ENCODE results near the gene DPF3. TPM values are rescaled to one million over a fixed set of nuclear protein-coding genes. Genes with fewer than 3 reads are reported as not detected.

The DPF3 gene
- polyA plus RNA-seq, 1 experiment = 15.8 TPM

DNA sequence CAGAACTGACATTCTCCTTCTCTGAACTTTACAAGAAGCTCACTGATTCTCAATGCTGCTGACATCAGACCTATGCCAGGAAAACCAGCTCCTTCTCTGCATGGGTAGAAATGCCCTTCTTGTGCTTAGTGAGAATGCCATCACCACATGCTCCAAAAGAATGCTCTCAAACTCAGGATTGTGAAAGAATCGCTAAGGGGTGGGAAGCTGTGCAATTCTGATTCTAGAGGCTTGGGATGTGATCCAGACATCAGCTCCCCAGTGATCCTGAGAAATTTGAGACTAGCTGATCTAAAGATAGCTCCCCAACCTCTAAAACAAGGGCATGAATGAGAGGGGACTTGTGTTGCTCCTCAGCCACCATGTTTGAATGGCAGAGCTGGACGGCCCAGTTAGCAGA lies 113.2 kb downstream of the DPF3 start:
- CTCF ChIA-PET = interaction anchor here (0.8 to 1.2 kb wide), 2 partner anchors 264 kb away, joined by 3 to 5 read pairs; no protein-coding TSS in a partner anchor
- POLR2A ChIA-PET = interaction anchor here (1.1 to 2.0 kb wide), 4 partner anchors 22 to 138 kb away, joined by 3 to 6 read pairs (median 4); partner anchors contain the start of gene DPF3
- TF ChIP-seq, protein P1, sequence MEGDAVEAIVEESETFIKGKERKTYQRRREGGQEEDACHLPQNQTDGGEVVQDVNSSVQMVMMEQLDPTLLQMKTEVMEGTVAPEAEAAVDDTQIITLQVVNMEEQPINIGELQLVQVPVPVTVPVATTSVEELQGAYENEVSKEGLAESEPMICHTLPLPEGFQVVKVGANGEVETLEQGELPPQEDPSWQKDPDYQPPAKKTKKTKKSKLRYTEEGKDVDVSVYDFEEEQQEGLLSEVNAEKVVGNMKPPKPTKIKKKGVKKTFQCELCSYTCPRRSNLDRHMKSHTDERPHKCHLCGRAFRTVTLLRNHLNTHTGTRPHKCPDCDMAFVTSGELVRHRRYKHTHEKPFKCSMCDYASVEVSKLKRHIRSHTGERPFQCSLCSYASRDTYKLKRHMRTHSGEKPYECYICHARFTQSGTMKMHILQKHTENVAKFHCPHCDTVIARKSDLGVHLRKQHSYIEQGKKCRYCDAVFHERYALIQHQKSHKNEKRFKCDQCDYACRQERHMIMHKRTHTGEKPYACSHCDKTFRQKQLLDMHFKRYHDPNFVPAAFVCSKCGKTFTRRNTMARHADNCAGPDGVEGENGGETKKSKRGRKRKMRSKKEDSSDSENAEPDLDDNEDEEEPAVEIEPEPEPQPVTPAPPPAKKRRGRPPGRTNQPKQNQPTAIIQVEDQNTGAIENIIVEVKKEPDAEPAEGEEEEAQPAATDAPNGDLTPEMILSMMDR (IDR thresholded peaks at IDR 0.05; ENCODE audit: low read depth, low read length) = no peak
- DNase-seq (ENCODE audit: low read depth, low spot score) = no peak
- H3K27ac ChIP-seq (ENCODE audit: low read depth, low read length) = peak overlapping the region; percentile 82
- no peak overlapping the region for H3K4me3 ChIP-seq (ENCODE audit: low read depth, low read length)
- H3K9me3 ChIP-seq (ENCODE audit: control insufficient read depth, insufficient read depth, low read length) = peaks cover 8% of the 10 kb centered on the region; the same call in 1 of the 2 replicates
- no peaks in the 10 kb centered on the region for H3K27me3 ChIP-seq (ENCODE audit: control insufficient read depth, insufficient read depth, low read length)

DNA sequence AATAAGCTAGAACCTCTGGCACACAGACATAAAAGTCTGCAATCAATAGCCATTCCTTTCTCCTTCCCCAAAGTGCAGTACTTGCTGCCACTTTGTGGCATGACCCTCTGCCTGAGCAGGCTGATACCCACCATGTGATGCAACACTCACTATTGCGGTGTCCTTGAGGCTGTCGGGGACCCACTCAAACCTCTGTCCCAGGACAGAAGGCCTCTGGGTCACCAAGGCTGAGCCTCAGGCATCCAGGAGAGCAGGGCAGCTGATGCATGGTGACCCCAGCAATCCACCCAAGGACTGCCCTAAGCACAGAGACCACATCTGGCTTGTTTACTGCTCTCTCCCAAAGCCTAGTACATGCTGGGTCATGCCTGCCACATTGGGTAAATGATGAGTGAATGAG lies 114.2 kb downstream of the DPF3 start:
- DNase-seq (ENCODE audit: low read depth, low spot score) = no peak
- no peak overlapping the region for H3K4me3 ChIP-seq (ENCODE audit: low read depth, low read length)
- TF ChIP-seq, protein P1 (IDR thresholded peaks at IDR 0.05; ENCODE audit: low read depth, low read length) = no peak
- CTCF ChIA-PET = no interaction called here
- POLR2A ChIA-PET = interaction anchor here (0.6 to 1.1 kb wide), 2 partner anchors 114 to 1479 kb away, joined by 3 to 4 read pairs; partner anchors contain the start of gene DPF3
- no peak overlapping the region for H3K27ac ChIP-seq (ENCODE audit: low read depth, low read length)
- H3K27me3 ChIP-seq (ENCODE audit: control insufficient read depth, insufficient read depth, low read length) = no peaks in the 10 kb centered on the region
- peaks cover 8% of the 10 kb centered on the region; the same call in 1 of the 2 replicates for H3K9me3 ChIP-seq (ENCODE audit: control insufficient read depth, insufficient read depth, low read length)

DNA sequence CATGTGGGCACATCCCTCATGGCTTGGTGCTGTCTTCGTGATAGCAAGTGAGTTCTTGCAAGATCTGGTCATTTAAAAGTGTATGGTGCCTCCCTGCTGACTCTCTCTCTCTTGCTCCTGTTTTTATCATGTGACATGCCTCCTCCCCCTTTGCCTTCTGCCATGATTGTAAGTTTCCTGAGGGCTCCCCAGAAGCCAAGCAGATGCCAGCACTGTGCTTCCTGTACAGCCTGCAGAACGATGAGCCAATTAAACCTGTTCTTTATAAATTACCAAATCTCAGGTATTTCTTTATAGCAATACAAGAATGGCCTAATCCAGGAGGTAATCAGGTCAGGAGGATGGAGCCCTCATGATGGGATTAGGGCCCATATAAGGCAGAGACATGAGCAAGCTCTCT lies 116.3 kb downstream of the DPF3 start:
- no peak for DNase-seq (ENCODE audit: low read depth, low spot score)
- CTCF ChIA-PET = no interaction called here
- TF ChIP-seq, protein P1 (IDR thresholded peaks at IDR 0.05; ENCODE audit: low read depth, low read length) = no peak
- Histone ChIP-seq H3K27ac (ENCODE audit: low read depth, low read length) (no peak overlapping the region), H3K9me3 (ENCODE audit: control insufficient read depth, insufficient read depth, low read length) (peaks cover 8% of the 10 kb centered on the region; the same call in 1 of the 2 replicates), H3K4me3 (ENCODE audit: low read depth, low read length) (no peak overlapping the region), H3K27me3 (ENCODE audit: control insufficient read depth, insufficient read depth, low read length) (no peaks in the 10 kb centered on the region)
- POLR2A ChIA-PET = no interaction called here

DNA sequence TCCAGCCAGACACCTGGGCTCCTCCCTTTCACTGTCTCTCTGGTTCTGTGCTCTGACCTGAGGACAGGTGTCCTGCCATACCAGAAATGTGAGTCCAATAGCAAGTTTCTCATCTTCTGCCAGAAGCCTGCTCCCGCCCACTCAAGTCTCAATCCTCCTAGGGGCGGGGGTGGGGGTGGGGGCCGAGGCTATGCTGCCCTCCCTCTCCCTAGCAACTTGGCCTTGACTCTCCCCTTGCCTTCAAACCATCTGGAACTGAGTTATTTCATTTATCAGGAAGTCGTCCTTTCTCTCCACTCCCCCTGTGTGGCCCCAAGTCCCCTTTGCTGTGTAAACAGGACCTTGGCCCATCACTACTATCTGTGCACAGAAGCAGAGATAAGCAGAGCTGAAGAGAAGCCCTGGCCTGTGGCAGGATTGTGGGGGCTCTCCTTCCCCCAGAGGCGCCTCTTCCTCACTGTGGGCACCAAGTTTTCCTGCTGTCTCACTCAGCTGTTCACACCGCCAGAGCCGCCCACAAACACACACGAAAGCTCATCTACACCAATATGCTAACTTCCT lies 117.1 kb downstream of the DPF3 start:
- Histone ChIP-seq H3K27me3 (ENCODE audit: control insufficient read depth, insufficient read depth, low read length) (no peaks in the 10 kb centered on the region), H3K4me3 (ENCODE audit: low read depth, low read length) (no peak overlapping the region), H3K9me3 (ENCODE audit: control insufficient read depth, insufficient read depth, low read length) (peaks cover 8% of the 10 kb centered on the region; the same call in 1 of the 2 replicates), H3K27ac (ENCODE audit: low read depth, low read length) (no peak overlapping the region)
- no peak for DNase-seq (ENCODE audit: low read depth, low spot score)
- CTCF ChIA-PET = interaction anchor here (0.6 kb wide), 1 partner anchor 9 kb away, joined by 5 read pairs; no protein-coding TSS in a partner anchor
- POLR2A ChIA-PET = no interaction called here
- TF ChIP-seq, protein P1 (IDR thresholded peaks at IDR 0.05; ENCODE audit: low read depth, low read length) = no peak

DNA sequence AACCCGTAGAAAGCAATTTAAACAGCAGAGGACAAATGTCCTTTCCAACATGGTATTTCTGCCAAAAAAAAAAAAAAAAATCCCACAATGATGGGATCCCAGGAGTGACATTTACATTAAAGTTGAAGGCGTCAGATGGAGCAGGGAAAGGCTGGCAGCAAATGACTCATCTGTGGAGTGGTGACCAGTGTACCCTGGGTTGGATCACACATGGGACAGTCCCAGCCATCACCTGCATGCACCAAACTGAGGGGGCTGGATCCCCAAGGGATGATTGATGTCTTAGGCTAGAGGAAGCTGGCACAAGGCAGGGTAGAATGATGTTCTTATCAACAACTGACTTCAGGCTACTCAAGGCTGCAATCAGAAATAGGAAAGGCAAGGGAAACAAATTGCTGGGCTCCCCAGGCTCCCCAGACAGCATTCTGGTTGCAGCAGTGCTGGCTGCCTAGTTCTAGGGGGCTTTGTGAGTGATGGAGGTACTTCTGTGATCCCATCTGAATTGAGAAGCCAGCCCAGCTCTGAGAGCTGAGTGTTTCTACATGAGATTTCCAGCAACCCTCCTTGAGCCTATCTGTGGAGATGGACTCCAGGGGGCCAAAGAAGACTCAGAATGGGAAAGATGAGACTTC lies 117.9 kb downstream of the DPF3 start:
- TF ChIP-seq, protein P1 (IDR thresholded peaks at IDR 0.05; ENCODE audit: low read depth, low read length) = no peak

More for the DNA sequence above, 117.9 kb downstream of the DPF3 start:
- DNase-seq (ENCODE audit: low read depth, low spot score) = no peak
- ChIA-PET POLR2A (no interaction called here), CTCF (no interaction called here)
- Histone ChIP-seq H3K9me3 (ENCODE audit: control insufficient read depth, insufficient read depth, low read length) (peaks cover 8% of the 10 kb centered on the region; the same call in 1 of the 2 replicates), H3K4me3 (ENCODE audit: low read depth, low read length) (no peak overlapping the region), H3K27me3 (ENCODE audit: control insufficient read depth, insufficient read depth, low read length) (no peaks in the 10 kb centered on the region), H3K27ac (ENCODE audit: low read depth, low read length) (peak overlapping the region; percentile 25)

Measured in AG04450 (cell line).